DND-41 (cell line): ENCODE data around the gene CD72.

Source experiments
- ATAC-seq: fragments of 200-7000 bp; cut with Tn5 transposase; 3 replicates; pipeline ENCODE4 v1.9.1; 2021; ENCODE audit warnings: low read depth; ENCODE audit not compliant: insufficient read depth
- DNase-seq: peaks from one replicate; pipeline ENCODE4 v3.0.0-alpha.2; 2020
- H2AFZ ChIP-seq: 2 replicates; pipeline ENCODE4 v1.6.0; 2012; ENCODE audit warnings: low read depth, low read length
- H3K27ac ChIP-seq: 2 replicates; pipeline ENCODE4 v1.5.1; 2012; ENCODE audit warnings: low read length, inconsistent platforms
- H3K27me3 ChIP-seq: fragments of 200-600 bp; sonication (generic); 2 replicates; pipeline ENCODE4 v1.6.0; 2012; ENCODE audit warnings: low read length, mild to moderate bottlenecking, inconsistent platforms; ENCODE audit not compliant: insufficient read depth, poor library complexity
- H3K36me3 ChIP-seq: 2 replicates; pipeline ENCODE4 v1.5.1; 2012; ENCODE audit warnings: low read length, inconsistent platforms; ENCODE audit not compliant: insufficient read depth
- H3K4me1 ChIP-seq: 2 replicates; pipeline ENCODE4 v1.5.1; 2012; ENCODE audit warnings: mild to moderate bottlenecking, low read length; ENCODE audit not compliant: insufficient read depth
- H3K4me2 ChIP-seq: 2 replicates; pipeline ENCODE4 v1.6.0; 2012; ENCODE audit warnings: mild to moderate bottlenecking, moderate library complexity, low read length, inconsistent platforms; ENCODE audit not compliant: insufficient read depth
- H3K4me3 ChIP-seq, 2 experiments: fragments of 200-600 bp in 1 of 2; shearing (Covaris generic) in 1 of 2; 2 replicates each; pipeline ENCODE4 v1.5.1; 2012 to 2016; ENCODE audit warnings: inconsistent platforms in 2 of 2, low read length in 2 of 2, mild to moderate bottlenecking in 2 of 2, low read depth in 1 of 2, moderate library complexity in 1 of 2
- H3K79me2 ChIP-seq: 2 replicates; pipeline ENCODE4 v1.6.0; 2012; ENCODE audit warnings: low read length, inconsistent platforms; ENCODE audit not compliant: insufficient read depth
- H3K9ac ChIP-seq: 2 replicates; pipeline ENCODE4 v1.6.0; 2012; ENCODE audit warnings: low read depth, mild to moderate bottlenecking, inconsistent platforms, low read length, moderate library complexity
- H3K9me3 ChIP-seq: 2 replicates; pipeline ENCODE4 v1.5.1; 2012; ENCODE audit warnings: low read length, moderate library complexity, mild to moderate bottlenecking, inconsistent platforms; ENCODE audit not compliant: insufficient read depth, severe bottlenecking
- H4K20me1 ChIP-seq: 2 replicates; pipeline ENCODE4 v1.6.0; 2012; ENCODE audit warnings: low read length; ENCODE audit not compliant: insufficient read depth
- EZH2 ChIP-seq: IDR thresholded peaks from 3 replicates; pipeline ENCODE4 v1.6.1; 2012; ENCODE audit warnings: borderline replicate concordance, low read depth, mild to moderate bottlenecking, moderate library complexity, low read length, inconsistent platforms; ENCODE audit not compliant: severe bottlenecking
- TF ChIP-seq, protein P1 (sequence below): IDR thresholded peaks from 2 replicates; pipeline ENCODE4 v1.5.1; 2012; ENCODE audit warnings: borderline replicate concordance, low read length, moderate library complexity, mild to moderate bottlenecking; ENCODE audit not compliant: poor library complexity, severe bottlenecking; ENCODE audit errors: extremely low read depth

The CD72 gene

DNA sequence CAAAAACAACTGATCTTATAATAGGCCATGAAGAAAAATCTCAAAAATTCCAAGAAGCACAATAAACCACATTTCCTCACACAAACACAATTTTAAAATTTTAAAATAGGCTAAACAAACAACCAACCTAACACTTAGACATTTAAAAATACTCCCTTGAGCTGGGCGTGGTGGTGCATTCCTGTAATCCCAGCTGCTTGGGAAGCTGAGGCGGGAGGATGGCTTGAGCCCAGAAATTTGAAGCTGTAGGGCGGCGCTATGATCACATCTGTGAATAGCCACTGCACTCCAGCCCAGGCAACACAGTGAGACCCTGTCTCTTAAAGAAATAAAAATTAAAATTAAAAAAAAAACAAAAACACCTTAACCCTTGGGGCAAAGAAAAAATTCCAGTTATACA, 50.0 kb downstream of the CD72 start:
- no peak for ATAC-seq
- Histone ChIP-seq H3K4me3 (no peak overlapping the region), H4K20me1 (no peaks in the 10 kb centered on the region), H3K27ac (no peak overlapping the region), H3K79me2 (no peaks in the 10 kb centered on the region), H3K4me1 (no peaks in the 10 kb centered on the region), H2AFZ (no peak overlapping the region), H3K36me3 (no peaks in the 10 kb centered on the region), H3K9ac (no peak overlapping the region), H3K9me3 (no peaks in the 10 kb centered on the region), H3K4me2 (no peak overlapping the region), H3K27me3 (no peaks in the 10 kb centered on the region)
- TF ChIP-seq, protein P1, sequence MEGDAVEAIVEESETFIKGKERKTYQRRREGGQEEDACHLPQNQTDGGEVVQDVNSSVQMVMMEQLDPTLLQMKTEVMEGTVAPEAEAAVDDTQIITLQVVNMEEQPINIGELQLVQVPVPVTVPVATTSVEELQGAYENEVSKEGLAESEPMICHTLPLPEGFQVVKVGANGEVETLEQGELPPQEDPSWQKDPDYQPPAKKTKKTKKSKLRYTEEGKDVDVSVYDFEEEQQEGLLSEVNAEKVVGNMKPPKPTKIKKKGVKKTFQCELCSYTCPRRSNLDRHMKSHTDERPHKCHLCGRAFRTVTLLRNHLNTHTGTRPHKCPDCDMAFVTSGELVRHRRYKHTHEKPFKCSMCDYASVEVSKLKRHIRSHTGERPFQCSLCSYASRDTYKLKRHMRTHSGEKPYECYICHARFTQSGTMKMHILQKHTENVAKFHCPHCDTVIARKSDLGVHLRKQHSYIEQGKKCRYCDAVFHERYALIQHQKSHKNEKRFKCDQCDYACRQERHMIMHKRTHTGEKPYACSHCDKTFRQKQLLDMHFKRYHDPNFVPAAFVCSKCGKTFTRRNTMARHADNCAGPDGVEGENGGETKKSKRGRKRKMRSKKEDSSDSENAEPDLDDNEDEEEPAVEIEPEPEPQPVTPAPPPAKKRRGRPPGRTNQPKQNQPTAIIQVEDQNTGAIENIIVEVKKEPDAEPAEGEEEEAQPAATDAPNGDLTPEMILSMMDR, result no peak
- no peak for TF ChIP-seq EZH2
- no peak for DNase-seq

DNA sequence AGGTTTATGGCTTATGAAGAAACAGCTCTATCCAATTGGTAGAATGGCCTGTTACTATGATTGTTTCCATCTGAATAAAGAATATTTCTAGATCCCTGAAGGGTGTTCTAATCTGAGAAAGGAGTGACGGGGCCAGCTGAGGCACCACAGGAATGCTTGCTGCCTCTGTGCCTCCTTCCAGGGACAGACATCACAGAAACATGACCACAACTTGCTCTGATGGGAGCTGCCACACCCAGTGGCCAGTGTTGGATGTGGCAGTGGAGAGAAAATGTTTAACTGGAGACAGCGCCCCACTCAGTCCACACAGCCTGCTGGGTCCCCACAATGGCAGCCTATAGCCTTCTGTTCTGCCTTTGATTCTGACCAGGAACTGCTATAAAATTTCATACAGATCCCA, 51.8 kb downstream of the CD72 start:
- Histone ChIP-seq H3K9me3 (no peaks in the 10 kb centered on the region), H4K20me1 (no peaks in the 10 kb centered on the region), H2AFZ (no peak overlapping the region), H3K36me3 (no peaks in the 10 kb centered on the region), H3K4me3 (no peak overlapping the region), H3K27me3 (no peaks in the 10 kb centered on the region), H3K4me2 (no peak overlapping the region), H3K79me2 (no peaks in the 10 kb centered on the region), H3K4me1 (no peaks in the 10 kb centered on the region), H3K27ac (no peak overlapping the region), H3K9ac (no peak overlapping the region)
- TF ChIP-seq, protein P1, result no peak
- no peak for TF ChIP-seq EZH2
- ATAC-seq, result no peak
- no peak for DNase-seq

DNA sequence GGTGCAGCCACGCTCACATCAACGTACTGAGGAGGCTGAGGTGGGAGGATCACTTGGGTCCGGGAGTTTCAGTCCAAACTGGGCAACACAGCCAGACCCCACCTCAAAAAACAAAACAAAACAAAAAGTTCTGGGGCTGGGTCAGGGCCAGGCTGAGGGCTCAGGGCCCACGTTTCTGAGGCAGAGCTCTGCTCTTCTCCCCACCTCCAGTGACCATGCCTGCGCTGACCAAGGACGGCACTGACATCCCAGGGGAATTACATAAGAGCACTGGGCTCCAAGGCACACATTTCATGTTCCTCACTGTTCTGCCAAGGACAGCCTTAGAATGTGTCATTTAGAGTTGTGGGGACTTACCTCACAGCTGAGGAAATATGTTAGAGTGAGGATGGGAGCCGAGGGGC, 53.6 kb downstream of the CD72 start:
- H3K9me3 ChIP-seq, result no peaks in the 10 kb centered on the region
- no peaks in the 10 kb centered on the region for H3K4me1 ChIP-seq
- H4K20me1 ChIP-seq, result no peaks in the 10 kb centered on the region
- no peak overlapping the region for H3K4me3 ChIP-seq
- no peaks in the 10 kb centered on the region for H3K79me2 ChIP-seq
- no peak overlapping the region for H3K9ac ChIP-seq
- no peak overlapping the region for H3K4me2 ChIP-seq
- H3K36me3 ChIP-seq, result no peaks in the 10 kb centered on the region
- no peak for DNase-seq
- H3K27ac ChIP-seq, result no peak overlapping the region
- TF ChIP-seq, protein P1, result no peak
- no peak for TF ChIP-seq EZH2
- no peaks in the 10 kb centered on the region for H3K27me3 ChIP-seq
- no peak overlapping the region for H2AFZ ChIP-seq
- no peak for ATAC-seq

DNA sequence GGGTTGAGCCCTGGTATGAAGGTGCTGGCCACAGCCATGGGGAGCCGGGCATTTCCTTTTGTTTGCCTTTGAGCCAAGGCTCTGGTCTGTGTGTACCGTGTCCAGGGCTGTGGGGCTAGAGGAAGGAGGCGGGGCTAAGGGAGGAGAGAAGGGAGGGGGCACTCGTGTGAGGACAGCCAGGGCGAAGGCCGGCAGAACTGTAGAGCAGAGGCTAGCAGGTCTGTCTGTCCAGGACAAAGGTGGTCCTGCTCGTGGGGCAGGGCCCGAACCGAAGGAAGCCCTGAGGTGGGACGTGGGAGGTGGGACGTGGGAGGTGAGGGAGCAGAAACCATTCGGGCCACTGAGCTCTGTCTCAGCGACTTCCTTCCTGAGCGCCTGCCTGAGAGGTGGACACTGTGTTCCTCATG, 54.4 kb downstream of the CD72 start:
- TF ChIP-seq EZH2, result no peak
- TF ChIP-seq, protein P1, result no peak
- Histone ChIP-seq H3K4me1 (no peaks in the 10 kb centered on the region), H3K9me3 (no peaks in the 10 kb centered on the region), H3K9ac (no peak overlapping the region), H3K27me3 (no peaks in the 10 kb centered on the region), H3K79me2 (no peaks in the 10 kb centered on the region), H2AFZ (no peak overlapping the region), H3K4me2 (no peak overlapping the region), H4K20me1 (no peaks in the 10 kb centered on the region), H3K4me3 (no peak overlapping the region), H3K27ac (no peak overlapping the region), H3K36me3 (no peaks in the 10 kb centered on the region)
- DNase-seq (no peak), ATAC-seq (no peak)
